Motor neuron (in vitro differentiated cells): ENCODE results near the gene GRIN1. TPM values are rescaled to one million over a fixed set of nuclear protein-coding genes. Genes with fewer than 3 reads are reported as not detected.

Experiments
- ATAC-seq, 8 experiments: fragments of 200-7000 bp; cut with Tn5 transposase; replicated peaks in 6 of 8; 2 replicates each; pipeline ENCODE4 v1.8.0; 2021; ENCODE audit warnings: mild to moderate bottlenecking in 8 of 8, moderate library complexity in 8 of 8
- H3K27ac ChIP-seq, 2 donors: fragments of 250-450 bp; sonication (Bioruptor Pico); 2 replicates each; pipeline ENCODE4 v1.9.0; 2021; ENCODE audit warnings: antibody characterized with exemption in 2 of 2, mild to moderate bottlenecking in 2 of 2, moderate library complexity in 1 of 2
- H3K4me1 ChIP-seq, 2 donors: fragments of 250-450 bp; sonication (Bioruptor Pico); replicated peaks in 1 of 2; 2 replicates each; pipeline ENCODE4 v1.6.1; 2021; ENCODE audit warnings: antibody characterized with exemption in 2 of 2, mild to moderate bottlenecking in 2 of 2, moderate library complexity in 1 of 2
- H3K4me3 ChIP-seq, 5 donors: fragments of 250-450 bp; sonication (Bioruptor Pico); 2 replicates each; pipeline ENCODE4 v1.9.0; 2021; ENCODE audit warnings: antibody characterized with exemption in 5 of 5, mild to moderate bottlenecking in 5 of 5, moderate library complexity in 4 of 5
- WGBS, 10 experiments: fragments of 450-650 bp; shearing (Covaris generic); methylation state at CpG; one replicate each; pipeline ENCODE4 v1.0.0; 2022; 5-methylcytosine and 5-hydroxymethylcytosine counted together
- in situ Hi-C, 9 experiments: fragments of 400-800 bp; cut with MboI; loops; one replicate each; pipeline ENCODE4 v1.15.0; 2021; ENCODE audit warnings: low sequenced_read_pairs in 9 of 9, low pct_unique_long_range_greater_than_20kb in 2 of 9; ENCODE audit not compliant: unreplicated experiment in 9 of 9
- total RNA-seq, 8 experiments: library from RNA; unstranded; fragments of 300-600 nt; gene quantifications; 2 replicates each; pipeline versions ENCODE4 v1.2.3 to v1.2.4, GENCODE V29; 2022

Gene GRIN1
- total RNA-seq, 8 experiments from 2014 or later = 0.20 to 6.0 (median 1.2) TPM

DNA sequence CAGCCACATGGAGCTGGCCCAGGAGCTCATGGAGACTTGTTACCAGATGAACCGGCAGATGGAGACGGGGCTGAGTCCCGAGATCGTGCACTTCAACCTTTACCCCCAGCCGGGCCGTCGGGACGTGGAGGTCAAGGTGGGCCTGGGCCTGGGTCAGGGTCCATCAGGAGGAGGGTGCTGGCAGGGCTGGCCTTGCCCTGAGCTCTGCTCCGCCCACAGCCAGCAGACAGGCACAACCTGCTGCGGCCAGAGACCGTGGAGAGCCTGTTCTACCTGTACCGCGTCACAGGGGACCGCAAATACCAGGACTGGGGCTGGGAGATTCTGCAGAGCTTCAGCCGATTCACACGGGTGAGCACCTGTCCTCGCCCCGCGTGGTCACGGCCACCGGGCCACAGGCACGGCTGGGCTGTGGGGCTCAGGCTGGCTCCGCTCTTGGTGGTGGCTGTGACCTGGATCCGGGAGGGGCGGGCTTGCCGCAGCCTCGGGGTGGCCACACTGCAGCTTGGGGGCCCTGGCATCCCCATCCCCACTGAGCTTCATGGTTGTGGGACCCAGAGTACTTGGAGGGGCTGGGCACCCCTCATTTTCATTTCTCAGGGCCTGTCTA is 31.5 kb upstream of the GRIN1 start:
- H3K4me3 ChIP-seq = no peak overlapping the region
- H3K27ac ChIP-seq = no peak overlapping the region
- WGBS, 10 experiments = 95 to 100% (median 97%) methylated on average over 2 to 6 of the region's 27 CpGs; no CpG with 5 or more reads in 5 of the 10 experiments
- peak in 1 of 8 experiments; percentile 2 for ATAC-seq
- in situ Hi-C loops = loop anchor here in 1 of 9 experiments (25.0 kb wide), 1 partner anchor 130 kb away; the partner anchor contains the start of genes CYSRT1, RNF224, SLC34A3 and TUBB4B
- H3K4me1 ChIP-seq = no peaks in the 10 kb centered on the region

GRCh38 chr9:137107982-137108381 is 31.0 kb upstream of the GRIN1 start:
- ATAC-seq = no peak
- H3K4me3 ChIP-seq = no peak overlapping the region
- 90 to 100% (median 97%) methylated on average over 2 to 6 of the region's 17 CpGs; no CpG with 5 or more reads in 7 of the 10 experiments for WGBS, 10 experiments
- in situ Hi-C loops = loop anchor here in 1 of 9 experiments (25.0 kb wide), 1 partner anchor 129 kb away; the partner anchor contains the start of genes CYSRT1, RNF224, SLC34A3 and TUBB4B
- H3K4me1 ChIP-seq = no peaks in the 10 kb centered on the region
- no peak overlapping the region for H3K27ac ChIP-seq

DNA sequence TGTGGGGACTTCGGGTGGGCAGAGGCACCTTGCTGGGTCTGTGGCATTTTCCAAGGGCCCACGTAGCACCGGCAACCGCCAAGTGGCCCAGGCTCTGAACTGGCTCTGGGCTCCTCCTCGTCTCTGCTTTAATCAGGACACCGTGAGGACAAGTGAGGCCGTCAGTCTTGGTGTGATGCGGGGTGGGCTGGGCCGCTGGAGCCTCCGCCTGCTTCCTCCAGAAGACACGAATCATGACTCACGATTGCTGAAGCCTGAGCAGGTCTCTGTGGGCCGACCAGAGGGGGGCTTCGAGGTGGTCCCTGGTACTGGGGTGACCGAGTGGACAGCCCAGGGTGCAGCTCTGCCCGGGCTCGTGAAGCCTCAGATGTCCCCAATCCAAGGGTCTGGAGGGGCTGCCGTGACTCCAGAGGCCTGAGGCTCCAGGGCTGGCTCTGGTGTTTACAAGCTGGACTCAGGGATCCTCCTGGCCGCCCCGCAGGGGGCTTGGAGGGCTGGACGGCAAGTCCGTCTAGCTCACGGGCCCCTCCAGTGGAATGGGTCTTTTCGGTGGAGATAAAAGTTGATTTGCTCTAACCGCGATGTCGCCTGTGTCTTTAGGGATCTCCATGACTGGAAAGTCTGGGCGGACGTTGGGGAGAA is 30.2 kb upstream of the GRIN1 start:
- H3K27ac ChIP-seq = no peak overlapping the region
- no peaks in the 10 kb centered on the region for H3K4me1 ChIP-seq
- H3K4me3 ChIP-seq = no peak overlapping the region
- WGBS, 10 experiments = 60 to 87% (median 86%) methylated on average over 1 to 12 of the region's 29 CpGs; no CpG with 5 or more reads in 7 of the 10 experiments
- ATAC-seq = peak in 1 of 8 experiments; percentile 6
- in situ Hi-C loops = loop anchor here in 1 of 9 experiments (25.0 kb wide), 1 partner anchor 129 kb away; the partner anchor contains the start of genes CYSRT1, RNF224, SLC34A3 and TUBB4B

DNA sequence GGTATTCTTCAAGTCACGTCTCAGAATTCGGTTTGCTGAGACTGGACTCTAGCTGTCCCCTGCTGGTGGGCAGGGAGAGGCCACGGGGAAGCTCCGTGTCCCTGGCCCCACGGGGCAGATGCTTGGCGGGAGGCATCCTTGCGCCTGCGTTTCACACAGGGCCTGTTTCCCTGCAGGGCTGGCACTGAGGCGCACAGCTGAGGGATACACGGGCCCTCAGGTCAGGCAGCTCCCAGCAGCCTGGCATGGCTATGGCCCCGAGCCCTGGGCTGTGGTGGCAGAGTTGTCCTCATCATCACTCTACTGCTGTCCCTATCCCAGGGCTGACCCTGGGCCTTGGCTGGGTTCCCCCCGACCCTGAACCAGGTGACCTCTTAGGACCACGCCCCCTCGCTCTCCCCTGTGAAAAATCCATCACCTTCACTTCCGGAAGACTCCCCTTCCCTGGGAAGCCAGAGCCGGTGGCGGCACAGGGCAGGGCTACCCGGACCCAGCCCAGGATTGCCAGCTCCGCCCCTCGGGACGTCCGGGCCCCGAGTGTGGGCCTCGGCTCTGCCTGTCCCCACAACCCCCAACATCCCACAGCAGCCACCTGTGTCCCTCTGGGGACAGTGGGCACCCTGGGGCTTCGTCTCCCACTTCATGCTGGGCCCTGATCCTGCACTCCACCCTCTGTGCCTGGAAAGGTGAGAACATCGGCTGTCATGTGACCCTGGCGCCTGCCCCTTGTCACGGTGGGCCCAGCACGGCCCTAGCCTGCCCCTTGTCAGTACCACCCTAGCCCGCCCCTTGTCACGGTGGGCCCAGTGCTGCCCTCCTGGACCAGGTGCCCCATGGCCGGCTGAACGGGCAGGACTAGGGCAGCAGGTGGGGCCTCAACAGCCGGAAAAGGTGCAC is 29.5 kb upstream of the GRIN1 start:
- in situ Hi-C loops = loop anchor here in 1 of 9 experiments (25.0 kb wide), 1 partner anchor 128 kb away; the partner anchor contains the start of genes CYSRT1, RNF224, SLC34A3 and TUBB4B
- no peak overlapping the region for H3K27ac ChIP-seq
- H3K4me3 ChIP-seq = no peak overlapping the region
- WGBS, 10 experiments = 100% methylated on average over 1 to 2 of the region's 34 CpGs; no CpG with 5 or more reads in 7 of the 10 experiments
- no peaks in the 10 kb centered on the region for H3K4me1 ChIP-seq
- peak in 2 of 8 experiments; percentile 2 to 3 for ATAC-seq

- 79 to 100% (median 94%) methylated on average over 1 to 6 of the region's 38 CpGs; no CpG with 5 or more reads in 6 of the 10 experiments for WGBS, 10 experiments
- in situ Hi-C loops = loop anchor here in 1 of 9 experiments (25.0 kb wide), 1 partner anchor 127 kb away; the partner anchor contains the start of genes CYSRT1, RNF224, SLC34A3 and TUBB4B
These were observed 28.6 kb upstream of the GRIN1 start for GRCh38 chr9:137110147-137110910.

GRCh38 chr9:137110911-137111787 is 27.8 kb upstream of the GRIN1 start:
- H3K27ac ChIP-seq = no peak overlapping the region
- in situ Hi-C loops = loop anchor here in 1 of 9 experiments (25.0 kb wide), 1 partner anchor 126 kb away; the partner anchor contains the start of genes CYSRT1, RNF224, SLC34A3 and TUBB4B
- WGBS, 10 experiments = 50 to 100% (median 72%) methylated on average over 1 to 3 of the region's 28 CpGs; no CpG with 5 or more reads in 5 of the 10 experiments
- ATAC-seq = no peak
- no peaks in the 10 kb centered on the region for H3K4me1 ChIP-seq
- H3K4me3 ChIP-seq = no peak overlapping the region

More at GRCh38 chr9:137110147-137110910, 28.6 kb upstream of the GRIN1 start:
- Histone ChIP-seq H3K4me1 (no peaks in the 10 kb centered on the region), H3K4me3 (no peak overlapping the region), H3K27ac (no peak overlapping the region)
- ATAC-seq = no peak

DNA sequence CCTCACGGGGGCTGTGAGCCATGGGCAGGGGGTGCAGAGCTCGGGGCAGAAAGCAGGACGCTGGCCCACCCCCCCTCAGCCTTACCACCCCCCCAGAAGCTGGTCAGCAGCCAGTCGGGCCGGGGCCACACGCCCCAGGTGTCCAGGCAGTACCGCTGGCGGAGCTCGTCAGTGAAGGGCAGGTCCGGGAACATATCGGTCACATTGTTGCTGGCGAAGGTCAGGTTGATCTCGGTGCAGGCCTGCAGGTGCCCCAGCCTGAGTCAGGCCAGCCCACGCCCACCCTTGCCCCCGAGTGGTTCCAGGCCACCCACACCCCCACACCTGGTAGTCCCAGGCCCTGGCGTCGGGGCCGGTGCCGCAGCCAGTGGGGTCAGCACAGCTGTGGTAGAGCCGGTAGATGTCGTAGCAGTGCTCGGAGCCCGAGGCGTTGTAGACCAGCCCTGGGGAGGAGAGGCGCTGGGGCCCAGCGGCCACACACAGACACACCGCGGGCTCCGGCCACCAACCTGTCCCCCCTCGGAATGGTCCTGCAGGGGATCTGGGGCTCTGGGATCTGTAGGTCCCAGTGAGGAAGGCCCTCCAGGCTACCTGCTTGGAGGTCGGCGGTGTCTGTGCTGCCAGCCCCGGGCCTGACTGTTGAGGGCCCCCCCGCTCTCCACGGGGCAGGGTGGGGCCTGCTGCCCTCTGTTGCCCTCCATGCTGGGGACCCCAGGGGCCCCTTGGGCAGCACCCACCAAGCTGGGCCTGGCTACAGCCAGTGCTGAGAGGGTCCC is 27.0 kb upstream of the GRIN1 start:
- Histone ChIP-seq H3K4me3 (no peak overlapping the region), H3K4me1 (no peaks in the 10 kb centered on the region), H3K27ac (no peak overlapping the region)
- WGBS, 10 experiments = 80 to 100% methylated on average over 1 of the region's 35 CpGs; no CpG with 5 or more reads in 8 of the 10 experiments
- in situ Hi-C loops = loop anchor here in 1 of 9 experiments (25.0 kb wide), 1 partner anchor 125 kb away; the partner anchor contains the start of genes CYSRT1, RNF224, SLC34A3 and TUBB4B
- no peak for ATAC-seq

GRCh38 chr9:137112564-137113384 is 26.2 kb upstream of the GRIN1 start:
- no peak overlapping the region for H3K4me3 ChIP-seq
- in situ Hi-C loops = loop anchor here in 1 of 9 experiments (25.0 kb wide), 1 partner anchor 125 kb away; the partner anchor contains the start of genes CYSRT1, RNF224, SLC34A3 and TUBB4B
- H3K27ac ChIP-seq = no peak overlapping the region
- no peak for ATAC-seq
- no peaks in the 10 kb centered on the region for H3K4me1 ChIP-seq
- 80 to 100% (median 100%) methylated on average over 1 to 2 of the region's 42 CpGs; no CpG with 5 or more reads in 7 of the 10 experiments for WGBS, 10 experiments

DNA sequence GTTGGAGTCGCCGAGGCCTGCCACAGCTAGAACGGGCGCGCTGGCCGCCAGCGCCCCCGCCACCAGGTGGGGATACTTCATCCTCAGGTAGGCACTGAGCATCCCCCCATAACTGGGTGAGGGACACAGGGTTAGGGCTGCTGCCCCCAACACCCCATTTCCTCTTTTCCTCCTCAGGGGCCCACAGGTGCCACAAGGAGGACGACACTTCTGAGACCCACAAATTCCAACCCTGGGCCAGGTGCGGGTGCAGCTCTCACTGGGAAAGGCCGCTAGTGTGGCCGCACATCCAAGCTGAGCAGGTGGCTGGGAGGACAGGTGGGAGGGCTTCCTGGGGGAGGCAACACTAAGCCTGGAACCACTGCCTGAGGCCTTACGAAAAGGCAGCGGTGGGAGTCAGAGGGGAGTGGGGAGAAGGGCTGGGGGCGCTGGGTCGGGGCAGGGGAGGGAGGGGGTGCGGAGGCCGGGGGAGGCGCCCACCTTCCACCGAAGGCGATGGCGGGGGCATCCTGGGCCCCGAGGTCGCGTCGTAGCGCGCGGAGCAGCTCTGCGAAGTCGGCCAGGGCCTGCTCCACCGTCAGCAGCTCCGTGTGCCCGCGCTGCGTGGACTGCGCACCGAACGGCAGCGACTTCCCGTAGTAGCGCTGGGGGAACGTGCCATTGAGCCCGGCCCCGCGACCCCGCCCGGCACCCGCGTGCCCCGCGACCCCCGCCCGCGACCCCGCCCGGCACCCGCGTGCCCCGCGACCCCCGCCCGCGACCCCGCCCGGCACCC is 25.4 kb upstream of the GRIN1 start:
- no peak overlapping the region for H3K27ac ChIP-seq
- in situ Hi-C loops = loop anchor here in 1 of 9 experiments (25.0 kb wide), 1 partner anchor 124 kb away; the partner anchor contains the start of genes CYSRT1, RNF224, SLC34A3 and TUBB4B
- peak overlapping the region in 1 of 5 donors; percentile 47 for H3K4me3 ChIP-seq
- no peaks in the 10 kb centered on the region for H3K4me1 ChIP-seq
- 100% methylated on average over 1 to 2 of the region's 66 CpGs; no CpG with 5 or more reads in 8 of the 10 experiments for WGBS, 10 experiments
- ATAC-seq = peak in 3 of 8 experiments; percentile 5 to 11 (median 6)
